NCI-H2107 treated with DMSO at 0.1 percent for 48 hours (cell line): ENCODE data around the gene KCNAB2.

Experiments
- DNase-seq: peaks from one replicate; lab custom pipeline; 2025; ENCODE audit not compliant: unreplicated experiment; lab: John Stamatoyannopoulos, UW

The KCNAB2 gene

GRCh38 chr1:6106977-6107376, 61.3 kb downstream of the KCNAB2 start:
- DNase-seq = no peak

GRCh38 chr1:6107409-6108356, 62.0 kb downstream of the KCNAB2 start:
- DNase-seq = no peak

- DNase-seq = no peak
Observed at GRCh38 chr1:6108476-6108875, 62.8 kb downstream of the KCNAB2 start.

GRCh38 chr1:6108937-6109614, 63.4 kb downstream of the KCNAB2 start:
- no peak for DNase-seq

GRCh38 chr1:6109688-6110087, 64.0 kb downstream of the KCNAB2 start:
- no peak for DNase-seq

- no peak for DNase-seq
Observed at GRCh38 chr1:6110326-6110725, 64.6 kb downstream of the KCNAB2 start.

GRCh38 chr1:6111571-6111970, 65.9 kb downstream of the KCNAB2 start:
- DNase-seq = peak; percentile 4

- DNase-seq = no peak
Observed at GRCh38 chr1:6111991-6112689, 66.5 kb downstream of the KCNAB2 start.

- DNase-seq = no peak
Observed at GRCh38 chr1:6112690-6113005, 67.0 kb downstream of the KCNAB2 start.

GRCh38 chr1:6113116-6113515, 67.4 kb downstream of the KCNAB2 start:
- no peak for DNase-seq

- no peak for DNase-seq
Observed at GRCh38 chr1:6113745-6114144, 68.1 kb downstream of the KCNAB2 start.

- DNase-seq = no peak
Observed at GRCh38 chr1:6116137-6116536, 70.4 kb downstream of the KCNAB2 start.

GRCh38 chr1:6117064-6117463, 71.4 kb downstream of the KCNAB2 start:
- no peak for DNase-seq

- DNase-seq = no peak
Observed at GRCh38 chr1:6117624-6118023, 71.9 kb downstream of the KCNAB2 start.

GRCh38 chr1:6118415-6118814, 72.7 kb downstream of the KCNAB2 start:
- DNase-seq = no peak

GRCh38 chr1:6121021-6121421, 75.3 kb downstream of the KCNAB2 start:
- no peak for DNase-seq

GRCh38 chr1:6121651-6122370, 76.1 kb downstream of the KCNAB2 start:
- DNase-seq = no peak

GRCh38 chr1:6123083-6123482, 77.4 kb downstream of the KCNAB2 start:
- no peak for DNase-seq

GRCh38 chr1:6123816-6124215, 78.1 kb downstream of the KCNAB2 start:
- no peak for DNase-seq

GRCh38 chr1:6124341-6124740, 78.7 kb downstream of the KCNAB2 start:
- DNase-seq = no peak

GRCh38 chr1:6124746-6125365, 79.2 kb downstream of the KCNAB2 start:
- DNase-seq = no peak
